OCI-LY1 (cell line): ENCODE data around the gene OXER1.

Source experiments
- EZH2 ChIP-seq: fragments of 200-600 bp; sonication (generic), shearing (Covaris generic); IDR thresholded peaks from 2 replicates; pipeline ENCODE4 v1.8.0; 2017; ENCODE audit warnings: borderline replicate concordance, mixed run types, mild to moderate bottlenecking, antibody characterized with exemption, low read length, moderate library complexity, mixed read lengths
- TF ChIP-seq, protein P1 (sequence below): fragments of 200-600 bp; sonication (generic), shearing (Covaris generic); IDR thresholded peaks from 2 replicates; pipeline ENCODE4 v1.5.1; 2017; ENCODE audit warnings: mild to moderate bottlenecking, antibody characterized with exemption, low read length, moderate library complexity, mixed read lengths

DNA sequence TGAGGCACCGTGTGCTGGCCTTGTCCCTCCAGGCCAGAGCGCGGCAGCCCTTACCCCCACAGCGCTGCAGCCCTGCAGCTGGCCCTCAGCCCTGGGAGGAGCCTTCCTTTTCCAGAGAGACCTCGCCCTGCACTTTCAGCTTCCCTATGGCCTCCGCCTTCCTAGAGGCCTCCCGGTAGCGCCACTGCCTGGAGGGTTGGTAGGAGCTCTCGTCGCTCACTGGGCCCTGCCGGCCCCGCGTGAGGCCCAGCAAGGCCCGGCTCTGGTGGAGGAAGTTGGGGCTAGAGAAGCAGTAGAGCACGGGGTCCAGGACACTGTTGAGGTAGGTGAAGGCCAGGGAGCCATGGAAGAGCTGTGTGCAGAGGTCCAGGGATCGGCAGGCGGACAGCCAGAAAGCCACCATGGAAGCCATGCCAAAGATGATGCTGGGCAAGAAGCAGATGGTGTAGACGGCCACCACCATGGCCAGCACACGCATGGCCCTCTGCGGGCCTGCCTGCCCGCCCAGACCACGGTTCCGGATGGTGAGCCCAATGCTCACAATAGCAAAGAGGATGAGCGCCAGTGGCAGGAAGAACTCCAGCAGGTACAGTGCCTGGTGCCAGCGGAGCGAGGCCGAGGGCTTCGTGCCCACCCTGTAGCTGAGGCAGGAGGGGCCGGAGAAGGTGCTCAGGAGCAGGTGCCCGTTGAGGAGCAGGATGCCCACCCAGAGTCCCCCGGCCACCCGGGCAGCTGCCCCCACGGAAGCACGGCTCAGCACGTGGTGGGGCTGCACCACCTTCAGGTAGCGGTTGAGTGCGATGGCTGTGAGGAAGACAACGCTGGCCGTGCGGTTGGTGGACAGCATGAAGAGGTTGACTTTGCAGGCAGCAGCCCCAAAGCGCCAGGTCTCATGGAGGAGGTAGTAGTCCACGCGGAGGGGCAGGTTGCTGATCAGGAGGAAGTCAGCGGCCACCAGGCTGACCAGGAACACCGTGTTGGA lies 821 bp downstream of the OXER1 start:
- TF ChIP-seq, protein P1, sequence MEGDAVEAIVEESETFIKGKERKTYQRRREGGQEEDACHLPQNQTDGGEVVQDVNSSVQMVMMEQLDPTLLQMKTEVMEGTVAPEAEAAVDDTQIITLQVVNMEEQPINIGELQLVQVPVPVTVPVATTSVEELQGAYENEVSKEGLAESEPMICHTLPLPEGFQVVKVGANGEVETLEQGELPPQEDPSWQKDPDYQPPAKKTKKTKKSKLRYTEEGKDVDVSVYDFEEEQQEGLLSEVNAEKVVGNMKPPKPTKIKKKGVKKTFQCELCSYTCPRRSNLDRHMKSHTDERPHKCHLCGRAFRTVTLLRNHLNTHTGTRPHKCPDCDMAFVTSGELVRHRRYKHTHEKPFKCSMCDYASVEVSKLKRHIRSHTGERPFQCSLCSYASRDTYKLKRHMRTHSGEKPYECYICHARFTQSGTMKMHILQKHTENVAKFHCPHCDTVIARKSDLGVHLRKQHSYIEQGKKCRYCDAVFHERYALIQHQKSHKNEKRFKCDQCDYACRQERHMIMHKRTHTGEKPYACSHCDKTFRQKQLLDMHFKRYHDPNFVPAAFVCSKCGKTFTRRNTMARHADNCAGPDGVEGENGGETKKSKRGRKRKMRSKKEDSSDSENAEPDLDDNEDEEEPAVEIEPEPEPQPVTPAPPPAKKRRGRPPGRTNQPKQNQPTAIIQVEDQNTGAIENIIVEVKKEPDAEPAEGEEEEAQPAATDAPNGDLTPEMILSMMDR = no peak
- TF ChIP-seq EZH2 = no peak
